ENCODE results near the gene GDF2. TPM values are rescaled to one million over a fixed set of nuclear protein-coding genes. Genes with fewer than 3 reads are reported as not detected.

Gene GDF2
- polyA plus RNA-seq, 1 donor = not detected

GRCh38 chr10:47300429-47300931, 21.8 kb upstream of the GDF2 start:
- DNase-seq = peak in 1 of 2 donors; percentile 21
- Histone ChIP-seq H3K4me3 (ENCODE audit: low read length) (peak overlapping the region; percentile 13), H3K36me3 (ENCODE audit: control insufficient read depth, insufficient read depth, low read length) (no peaks in the 10 kb centered on the region), H3K27me3 (ENCODE audit: control insufficient read depth, insufficient read depth, low read length) (peaks cover 79% of the 10 kb centered on the region), H3K27ac (ENCODE audit: low read length) (no peak overlapping the region), H3K9me3 (ENCODE audit: control insufficient read depth, low read depth, low read length) (no peaks in the 10 kb centered on the region), H3K4me1 (ENCODE audit: control insufficient read depth, insufficient read depth, low read length) (no peaks in the 10 kb centered on the region)
- WGBS (ENCODE audit: insufficient coverage, low lambda C conversion rate) = no CpG with 5 or more reads among the region's 57 CpGs

GRCh38 chr10:47301833-47302232, 20.4 kb upstream of the GDF2 start:
- H3K9me3 ChIP-seq (ENCODE audit: control insufficient read depth, low read depth, low read length) = no peaks in the 10 kb centered on the region
- no peak for DNase-seq
- H3K36me3 ChIP-seq (ENCODE audit: control insufficient read depth, insufficient read depth, low read length) = no peaks in the 10 kb centered on the region
- H3K4me3 ChIP-seq (ENCODE audit: low read length) = no peak overlapping the region
- H3K27ac ChIP-seq (ENCODE audit: low read length) = no peak overlapping the region
- H3K27me3 ChIP-seq (ENCODE audit: control insufficient read depth, insufficient read depth, low read length) = peaks cover 69% of the 10 kb centered on the region
- WGBS (ENCODE audit: insufficient coverage, low lambda C conversion rate) = no CpG with 5 or more reads among the region's 2 CpGs
- H3K4me1 ChIP-seq (ENCODE audit: control insufficient read depth, insufficient read depth, low read length) = no peaks in the 10 kb centered on the region

DNA sequence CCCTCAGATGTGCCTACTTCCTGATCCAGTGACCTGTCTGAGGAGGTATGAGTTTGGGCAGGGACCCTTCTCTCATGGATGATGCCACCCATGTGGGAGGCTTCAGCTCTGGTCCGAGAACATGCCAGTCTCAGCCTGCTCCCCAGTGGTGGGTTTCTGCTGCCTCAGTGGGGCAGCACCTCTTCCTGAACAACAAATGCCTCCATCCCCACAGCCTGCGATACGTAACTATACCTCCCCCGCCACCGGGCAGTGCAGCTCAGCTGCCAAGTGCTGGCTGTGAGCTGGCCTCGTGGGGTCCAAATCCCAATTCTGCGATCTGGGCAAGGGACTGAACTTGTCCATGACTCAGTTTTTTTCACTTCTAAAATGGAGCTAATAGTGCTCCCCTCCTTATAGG, 19.1 kb upstream of the GDF2 start:
- no peak overlapping the region for H3K4me3 ChIP-seq (ENCODE audit: low read length)
- no peaks in the 10 kb centered on the region for H3K36me3 ChIP-seq (ENCODE audit: control insufficient read depth, insufficient read depth, low read length)
- WGBS (ENCODE audit: insufficient coverage, low lambda C conversion rate) = no CpG with 5 or more reads among the region's 7 CpGs
- H3K27me3 ChIP-seq (ENCODE audit: control insufficient read depth, insufficient read depth, low read length) = peaks cover 65% of the 10 kb centered on the region
- H3K4me1 ChIP-seq (ENCODE audit: control insufficient read depth, insufficient read depth, low read length) = no peaks in the 10 kb centered on the region
- DNase-seq = no peak
- no peak overlapping the region for H3K27ac ChIP-seq (ENCODE audit: low read length)
- no peaks in the 10 kb centered on the region for H3K9me3 ChIP-seq (ENCODE audit: control insufficient read depth, low read depth, low read length)

GRCh38 chr10:47303866-47304265, 18.4 kb upstream of the GDF2 start:
- Histone ChIP-seq H3K27me3 (ENCODE audit: control insufficient read depth, insufficient read depth, low read length) (peaks cover 58% of the 10 kb centered on the region), H3K4me1 (ENCODE audit: control insufficient read depth, insufficient read depth, low read length) (no peaks in the 10 kb centered on the region), H3K9me3 (ENCODE audit: control insufficient read depth, low read depth, low read length) (no peaks in the 10 kb centered on the region), H3K36me3 (ENCODE audit: control insufficient read depth, insufficient read depth, low read length) (no peaks in the 10 kb centered on the region), H3K4me3 (ENCODE audit: low read length) (no peak overlapping the region), H3K27ac (ENCODE audit: low read length) (no peak overlapping the region)
- DNase-seq = no peak
- WGBS (ENCODE audit: insufficient coverage, low lambda C conversion rate) = no CpG with 5 or more reads among the region's 6 CpGs

- no peaks in the 10 kb centered on the region for H3K9me3 ChIP-seq (ENCODE audit: control insufficient read depth, low read depth, low read length)
- WGBS (ENCODE audit: insufficient coverage, low lambda C conversion rate) = no CpG with 5 or more reads among the region's 2 CpGs
- no peak overlapping the region for H3K27ac ChIP-seq (ENCODE audit: low read length)
Measured at GRCh38 chr10:47305566-47305965, 16.7 kb upstream of the GDF2 start.

DNA sequence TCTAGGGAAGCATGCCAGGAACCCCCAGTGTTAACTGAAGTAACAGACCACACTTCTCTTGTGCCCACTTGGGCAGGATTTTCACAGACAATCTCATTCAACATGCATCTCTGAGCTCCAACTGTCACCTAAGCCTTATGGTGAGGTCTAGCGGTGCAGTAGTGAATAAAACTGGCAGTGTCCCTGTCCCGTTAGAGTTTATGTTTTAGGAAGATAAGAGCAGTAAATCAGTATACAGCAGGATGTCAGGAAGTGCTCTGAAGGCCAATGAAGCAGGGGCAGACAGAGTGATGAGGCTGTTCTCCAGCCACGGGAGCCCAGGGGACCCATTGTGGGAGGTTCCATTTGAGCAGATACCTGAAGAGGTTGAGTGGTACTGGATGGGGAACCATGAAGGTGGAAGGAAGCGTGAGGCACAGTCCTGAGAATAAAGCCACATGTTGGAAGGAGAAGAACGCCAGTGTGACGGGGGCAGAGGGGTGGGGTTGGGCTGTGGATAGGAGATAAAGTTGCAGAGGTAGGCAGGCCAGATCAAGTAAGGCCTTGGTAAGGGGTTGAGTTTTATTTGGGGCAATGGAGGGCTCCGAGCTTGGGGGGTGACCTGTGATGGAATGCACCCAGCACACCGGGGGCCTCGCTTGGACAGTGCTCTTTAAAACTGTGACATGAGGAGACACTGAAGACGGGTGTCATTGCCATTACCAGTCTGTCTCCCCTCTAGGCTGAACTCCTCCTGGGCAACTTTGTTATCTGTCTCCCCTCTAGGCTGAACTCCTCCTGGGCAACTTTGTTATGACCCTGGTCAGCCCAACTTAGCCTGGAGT, 15.7 kb upstream of the GDF2 start:
- H3K27ac ChIP-seq (ENCODE audit: low read length) = no peak overlapping the region
- no peaks in the 10 kb centered on the region for H3K9me3 ChIP-seq (ENCODE audit: control insufficient read depth, low read depth, low read length)
- DNase-seq = no peak
- no peaks in the 10 kb centered on the region for H3K4me1 ChIP-seq (ENCODE audit: control insufficient read depth, insufficient read depth, low read length)
- H3K36me3 ChIP-seq (ENCODE audit: control insufficient read depth, insufficient read depth, low read length) = no peaks in the 10 kb centered on the region
- H3K4me3 ChIP-seq (ENCODE audit: low read length) = no peak overlapping the region
- 0% methylated on average over 1 of the region's 10 CpGs for WGBS (ENCODE audit: insufficient coverage, low lambda C conversion rate)
- peaks cover 37% of the 10 kb centered on the region for H3K27me3 ChIP-seq (ENCODE audit: control insufficient read depth, insufficient read depth, low read length)

More at GRCh38 chr10:47305566-47305965, 16.7 kb upstream of the GDF2 start:
- H3K4me1 ChIP-seq (ENCODE audit: control insufficient read depth, insufficient read depth, low read length) = no peaks in the 10 kb centered on the region
- no peaks in the 10 kb centered on the region for H3K36me3 ChIP-seq (ENCODE audit: control insufficient read depth, insufficient read depth, low read length)
- peaks cover 48% of the 10 kb centered on the region for H3K27me3 ChIP-seq (ENCODE audit: control insufficient read depth, insufficient read depth, low read length)
- DNase-seq = no peak
- H3K4me3 ChIP-seq (ENCODE audit: low read length) = no peak overlapping the region

DNA sequence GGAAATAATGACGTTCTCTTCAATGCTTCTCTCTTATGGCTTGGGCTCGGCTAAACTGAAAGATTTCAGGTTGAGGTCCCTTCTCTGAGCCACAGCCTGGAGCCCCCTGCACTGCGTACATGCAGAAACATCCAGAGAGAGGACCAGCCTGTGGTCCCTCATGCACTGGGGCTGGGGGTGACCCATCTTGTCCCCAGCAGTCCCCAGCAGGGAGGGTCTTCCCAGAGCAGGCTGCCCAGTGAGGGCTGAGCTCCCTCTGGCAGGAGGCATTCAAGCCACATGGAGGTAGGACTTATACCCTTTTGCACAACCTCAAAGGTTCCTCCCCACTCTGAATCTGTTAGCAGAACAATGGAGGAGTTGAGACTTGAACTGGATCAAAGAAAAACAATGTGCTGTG, 14.9 kb upstream of the GDF2 start:
- Histone ChIP-seq H3K27ac (ENCODE audit: low read length) (no peak overlapping the region), H3K27me3 (ENCODE audit: control insufficient read depth, insufficient read depth, low read length) (peaks cover 30% of the 10 kb centered on the region), H3K4me1 (ENCODE audit: control insufficient read depth, insufficient read depth, low read length) (no peaks in the 10 kb centered on the region), H3K9me3 (ENCODE audit: control insufficient read depth, low read depth, low read length) (no peaks in the 10 kb centered on the region), H3K36me3 (ENCODE audit: control insufficient read depth, insufficient read depth, low read length) (no peaks in the 10 kb centered on the region), H3K4me3 (ENCODE audit: low read length) (no peak overlapping the region)
- DNase-seq = no peak
- WGBS (ENCODE audit: insufficient coverage, low lambda C conversion rate) = no CpG with 5 or more reads among the region's 3 CpGs

- H3K9me3 ChIP-seq (ENCODE audit: control insufficient read depth, low read depth, low read length) = no peaks in the 10 kb centered on the region
- H3K27me3 ChIP-seq (ENCODE audit: control insufficient read depth, insufficient read depth, low read length) = peaks cover 19% of the 10 kb centered on the region
- no peak overlapping the region for H3K27ac ChIP-seq (ENCODE audit: low read length)
- WGBS (ENCODE audit: insufficient coverage, low lambda C conversion rate) = no CpG with 5 or more reads among the region's 9 CpGs
- no peak overlapping the region for H3K4me3 ChIP-seq (ENCODE audit: low read length)
- DNase-seq = no peak
- H3K36me3 ChIP-seq (ENCODE audit: control insufficient read depth, insufficient read depth, low read length) = no peaks in the 10 kb centered on the region
- no peaks in the 10 kb centered on the region for H3K4me1 ChIP-seq (ENCODE audit: control insufficient read depth, insufficient read depth, low read length)
Measured at GRCh38 chr10:47308775-47309174, 13.5 kb upstream of the GDF2 start.

DNA sequence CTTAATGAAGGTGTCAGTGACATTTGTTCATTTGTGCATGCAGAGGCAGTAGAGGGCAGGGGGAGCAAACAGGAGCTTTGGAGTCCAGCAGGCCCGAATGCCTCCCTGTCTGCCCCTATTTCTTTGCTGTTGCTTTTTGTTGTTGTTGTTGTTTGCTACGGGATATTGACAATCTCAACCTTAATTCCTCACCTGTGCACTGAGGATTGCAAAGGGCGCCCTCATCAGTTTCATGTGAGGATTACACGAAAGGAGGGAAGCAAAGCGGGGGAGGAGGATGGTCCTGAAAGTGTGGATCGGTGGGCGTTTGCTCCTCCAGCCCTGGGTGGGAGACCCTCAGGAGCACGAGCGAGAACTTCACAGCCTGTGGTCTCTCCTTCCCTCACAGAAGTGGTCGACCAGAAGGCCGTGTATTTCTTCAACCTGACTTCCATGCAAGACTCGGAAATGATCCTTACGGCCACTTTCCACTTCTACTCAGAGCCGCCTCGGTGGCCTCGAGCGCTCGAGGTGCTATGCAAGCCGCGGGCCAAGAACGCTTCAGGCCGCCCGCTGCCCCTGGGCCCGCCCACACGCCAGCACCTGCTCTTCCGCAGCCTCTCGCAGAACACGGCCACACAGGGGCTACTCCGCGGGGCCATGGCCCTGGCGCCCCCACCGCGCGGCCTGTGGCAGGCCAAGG, 12.7 kb upstream of the GDF2 start:
- 90% methylated on average over 2 of the region's 34 CpGs for WGBS (ENCODE audit: insufficient coverage, low lambda C conversion rate)
- H3K36me3 ChIP-seq (ENCODE audit: control insufficient read depth, insufficient read depth, low read length) = no peaks in the 10 kb centered on the region
- no peaks in the 10 kb centered on the region for H3K4me1 ChIP-seq (ENCODE audit: control insufficient read depth, insufficient read depth, low read length)
- peaks cover 14% of the 10 kb centered on the region for H3K27me3 ChIP-seq (ENCODE audit: control insufficient read depth, insufficient read depth, low read length)
- no peaks in the 10 kb centered on the region for H3K9me3 ChIP-seq (ENCODE audit: control insufficient read depth, low read depth, low read length)
- DNase-seq = no peak
- H3K4me3 ChIP-seq (ENCODE audit: low read length) = no peak overlapping the region
- no peak overlapping the region for H3K27ac ChIP-seq (ENCODE audit: low read length)

GRCh38 chr10:47310090-47310505, 12.2 kb upstream of the GDF2 start:
- no peak for DNase-seq
- Histone ChIP-seq H3K9me3 (ENCODE audit: control insufficient read depth, low read depth, low read length) (no peaks in the 10 kb centered on the region), H3K4me1 (ENCODE audit: control insufficient read depth, insufficient read depth, low read length) (no peaks in the 10 kb centered on the region), H3K27ac (ENCODE audit: low read length) (no peak overlapping the region), H3K4me3 (ENCODE audit: low read length) (no peak overlapping the region), H3K36me3 (ENCODE audit: control insufficient read depth, insufficient read depth, low read length) (no peaks in the 10 kb centered on the region), H3K27me3 (ENCODE audit: control insufficient read depth, insufficient read depth, low read length) (peaks cover 14% of the 10 kb centered on the region)
- no CpG with 5 or more reads among the region's 37 CpGs for WGBS (ENCODE audit: insufficient coverage, low lambda C conversion rate)
